LNCAP (cell line): ENCODE results near the gene OMD.

ENCODE experiments used
- CTCF ChIP-seq: fragments of 450-650 bp; IDR thresholded peaks from 2 replicates; pipeline ENCODE4 v1.5.1; 2017; ENCODE audit warnings: mild to moderate bottlenecking

OMD gene

GRCh38 chr9:92424340-92424739, at the start of gene OMD:
TSS of gene OMD (minus strand) at chr9:92424471. CDS start at chr9:92417558, 6,913 bp downstream.
- TF ChIP-seq CTCF, result no peak

- TF ChIP-seq CTCF, result no peak
These were observed 43.9 kb upstream of the OMD start for GRCh38 chr9:92468206-92468605.

GRCh38 chr9:92467511-92467910, 43.2 kb upstream of the OMD start:
- no peak for TF ChIP-seq CTCF

- TF ChIP-seq CTCF, result no peak
These were observed 42.8 kb upstream of the OMD start for GRCh38 chr9:92467041-92467440.

GRCh38 chr9:92463984-92464383, 39.7 kb upstream of the OMD start:
- TF ChIP-seq CTCF, result no peak

GRCh38 chr9:92463387-92463786, 39.1 kb upstream of the OMD start:
- no peak for TF ChIP-seq CTCF

GRCh38 chr9:92457576-92457975, 33.3 kb upstream of the OMD start:
- TF ChIP-seq CTCF, result no peak

- TF ChIP-seq CTCF, result no peak; the same call in 1 of the 2 replicates
These were observed 30.9 kb upstream of the OMD start for GRCh38 chr9:92455217-92455616.
